H1 (cell line): Measurements from ENCODE around the gene BMERB1. TPM values are rescaled to one million over a fixed set of nuclear protein-coding genes. Genes with fewer than 3 reads are reported as not detected.

Source experiments
- CTCF ChIA-PET: fragments of 300-600 bp; sonication (Branson Sonifier 250); formaldehyde crosslinking; loops from one replicate; lab custom pipeline; 2021; ENCODE audit not compliant: partially characterized antibody; lab: Charles Lee
- POLR2A ChIA-PET: fragments of 300-600 bp; sonication (Branson Sonifier 250); formaldehyde crosslinking; loops from one replicate; lab custom pipeline; 2021; ENCODE audit warnings: inconsistent platforms; ENCODE audit not compliant: partially characterized antibody; lab: Charles Lee
- DNase-seq, 2 experiments: peaks; one replicate each; pipeline versions ENCODE4 v3.0.0 to v3.0.0-alpha.2; 2010 to 2022; ENCODE audit warnings: low spot score in 2 of 2, low read depth in 1 of 2, mixed read lengths in 1 of 2
- FAIRE-seq: peaks from 2 replicates; lab custom pipeline; 2011; peaks lifted over from hg19 to GRCh38; lab: Jason Lieb, UNC
- H2AFZ ChIP-seq: 2 replicates; pipeline ENCODE4 v1.8.1; 2012; ENCODE audit warnings: low read length, inconsistent platforms
- H2AK5ac ChIP-seq: 2 replicates; pipeline ENCODE4 v1.6.1; 2013; ENCODE audit warnings: low read depth, low read length
- H2BK120ac ChIP-seq: replicated peaks from 2 replicates; pipeline ENCODE3; 2013; ENCODE audit warnings: low read depth, low read length, inconsistent platforms
- H2BK12ac ChIP-seq: 2 replicates; pipeline ENCODE4 v1.6.1; 2013; ENCODE audit warnings: low read depth, low read length
- H2BK15ac ChIP-seq: 2 replicates; pipeline ENCODE4 v1.6.1; 2013; ENCODE audit warnings: low read length
- H2BK20ac ChIP-seq: 2 replicates; pipeline ENCODE4 v1.6.1; 2013; ENCODE audit warnings: low read length
- H2BK5ac ChIP-seq: 2 replicates; pipeline ENCODE4 v1.6.1; 2013; ENCODE audit warnings: low read depth, low read length
- H3K14ac ChIP-seq: 2 replicates; pipeline ENCODE4 v1.6.1; 2013; ENCODE audit warnings: inconsistent platforms; ENCODE audit not compliant: insufficient read length
- H3K18ac ChIP-seq: 2 replicates; pipeline ENCODE4 v1.6.1; 2013; ENCODE audit warnings: low read length; ENCODE audit errors: extremely low read depth
- H3K23ac ChIP-seq: 2 replicates; pipeline ENCODE4 v1.6.1; 2013; ENCODE audit warnings: inconsistent platforms; ENCODE audit not compliant: insufficient read length
- H3K23me2 ChIP-seq: 2 replicates; pipeline ENCODE4 v1.6.1; 2013; ENCODE audit warnings: low read depth, low read length
- H3K27ac ChIP-seq: 2 replicates; pipeline ENCODE4 v1.6.1; 2011; ENCODE audit warnings: low read depth, low read length, inconsistent platforms
- H3K27me3 ChIP-seq, 4 experiments: replicated peaks in 1 of 4; 1 replicate in 1 of 4; 2 replicates in 3 of 4; pipeline versions ENCODE4 v1.6.1 to v1.8.1; 2011 to 2013; ENCODE audit warnings: low read length in 3 of 4, mild to moderate bottlenecking in 3 of 4, inconsistent platforms in 2 of 4, mixed read lengths in 2 of 4, moderate library complexity in 1 of 4; ENCODE audit not compliant: control insufficient read depth in 3 of 4, insufficient read depth in 3 of 4; ENCODE audit errors: extremely low read depth in 1 of 4
- H3K36me3 ChIP-seq, 4 experiments: 2 replicates each; pipeline versions ENCODE4 v1.6.1 to v1.8.1; 2011 to 2013; ENCODE audit warnings: mild to moderate bottlenecking in 4 of 4, low read length in 3 of 4, moderate library complexity in 2 of 4, control low read depth in 1 of 4, inconsistent platforms in 1 of 4; ENCODE audit not compliant: insufficient read depth in 4 of 4, control insufficient read depth in 2 of 4
- H3K4ac ChIP-seq: replicated peaks from 2 replicates; pipeline ENCODE3; 2013; ENCODE audit warnings: low read length, low read depth, mixed read lengths, inconsistent platforms; ENCODE audit not compliant: insufficient read length
- H3K4me1 ChIP-seq, 4 experiments: replicated peaks in 1 of 4; 1 replicate in 1 of 4; 2 replicates in 3 of 4; pipeline versions ENCODE4 v1.6.1 to v1.8.1; 2011 to 2013; ENCODE audit warnings: low read length in 3 of 4, inconsistent platforms in 2 of 4, mixed read lengths in 1 of 4; ENCODE audit not compliant: insufficient read depth in 4 of 4, control insufficient read depth in 3 of 4
- H3K4me2 ChIP-seq, 2 experiments: 2 replicates each; pipeline versions ENCODE4 v1.6.1 to v1.8.1; 2011 to 2013; ENCODE audit warnings: low read depth in 2 of 2, low read length in 2 of 2, control low read depth in 1 of 2, inconsistent platforms in 1 of 2, mild to moderate bottlenecking in 1 of 2; ENCODE audit not compliant: insufficient read depth in 1 of 2
- H3K4me3 ChIP-seq, 4 experiments: fragments of 200-600, 300-600 bp in 1 of 4; sonication (generic), shearing (Covaris generic), sonication (Bioruptor Twin) in 1 of 4; 2 replicates each; pipeline versions ENCODE4 v1.5.1 to v1.8.1; 2011 to 2016; ENCODE audit warnings: low read length in 4 of 4, low read depth in 3 of 4, control low read depth in 2 of 4, inconsistent platforms in 2 of 4, mild to moderate bottlenecking in 2 of 4, mixed read lengths in 1 of 4, moderate library complexity in 1 of 4; ENCODE audit not compliant: insufficient read depth in 2 of 4; ENCODE audit errors: extremely low read depth in 1 of 4
- H3K56ac ChIP-seq: replicated peaks from 2 replicates; pipeline ENCODE3; 2013; ENCODE audit warnings: low read depth, mild to moderate bottlenecking, mixed read lengths, low read length, inconsistent platforms; ENCODE audit not compliant: insufficient read length
- H3K79me1 ChIP-seq: 2 replicates; pipeline ENCODE4 v1.6.1; 2013; ENCODE audit warnings: low read depth, low read length, control low read depth
- H3K79me2 ChIP-seq, 2 experiments: 2 replicates each; pipeline versions ENCODE4 v1.6.1 to v1.8.1; 2012 to 2013; ENCODE audit warnings: low read length in 2 of 2, mild to moderate bottlenecking in 2 of 2, inconsistent platforms in 1 of 2; ENCODE audit not compliant: insufficient read depth in 2 of 2, control insufficient read depth in 1 of 2
- H3K9ac ChIP-seq, 4 experiments: replicated peaks in 1 of 4; 1 replicate in 1 of 4; 2 replicates in 3 of 4; pipeline versions ENCODE4 v1.6.1 to v1.8.1; 2011 to 2013; ENCODE audit warnings: low read depth in 3 of 4, low read length in 3 of 4, control low read depth in 2 of 4, mild to moderate bottlenecking in 2 of 4, moderate library complexity in 2 of 4, inconsistent platforms in 1 of 4; ENCODE audit errors: extremely low read depth in 1 of 4
- H3K9me3 ChIP-seq, 2 experiments: 2 replicates each; pipeline versions ENCODE4 v1.6.1 to v1.8.1; 2012 to 2013; ENCODE audit warnings: mild to moderate bottlenecking in 2 of 2, moderate library complexity in 2 of 2, control low read depth in 1 of 2, inconsistent platforms in 1 of 2, low read depth in 1 of 2, low read length in 1 of 2, mixed read lengths in 1 of 2; ENCODE audit not compliant: insufficient read depth in 2 of 2
- H4K20me1 ChIP-seq, 2 experiments: replicated peaks in 1 of 2; 2 replicates each; pipeline versions ENCODE3 to v1.8.1; 2011 to 2013; ENCODE audit warnings: inconsistent platforms in 2 of 2, low read length in 2 of 2, mild to moderate bottlenecking in 1 of 2; ENCODE audit not compliant: insufficient read depth in 2 of 2, control insufficient read depth in 1 of 2
- H4K5ac ChIP-seq: 2 replicates; pipeline ENCODE4 v1.6.1; 2013; ENCODE audit warnings: low read length, low read depth, mixed read lengths, inconsistent platforms; ENCODE audit not compliant: insufficient read length
- H4K8ac ChIP-seq: 2 replicates; pipeline ENCODE4 v1.8.0; 2013; ENCODE audit warnings: mild to moderate bottlenecking, moderate library complexity, low read length, inconsistent platforms; ENCODE audit not compliant: insufficient read depth; ENCODE audit errors: extremely low read depth
- H4K91ac ChIP-seq: replicated peaks from 2 replicates; pipeline ENCODE3; 2013; ENCODE audit warnings: low read length, mixed read lengths, inconsistent platforms; ENCODE audit not compliant: insufficient read length
- ATF2 ChIP-seq: IDR thresholded peaks from 2 replicates; pipeline ENCODE4 v1.6.1; 2012; ENCODE audit warnings: low read length, inconsistent platforms
- BACH1 ChIP-seq: IDR thresholded peaks from 2 replicates; pipeline ENCODE4 v1.6.1; 2012; ENCODE audit warnings: low read length, improper control_type of control experiment
- CHD1 ChIP-seq: IDR thresholded peaks from 2 replicates; pipeline ENCODE4 v1.6.1; 2012; ENCODE audit warnings: low read depth, low read length, improper control_type of control experiment
- CHD2 ChIP-seq: IDR thresholded peaks from 2 replicates; pipeline ENCODE4 v1.6.1; 2012; ENCODE audit warnings: low read length, improper control_type of control experiment
- GABPA ChIP-seq: IDR thresholded peaks from 2 replicates; pipeline ENCODE4 v1.6.1; 2011; ENCODE audit warnings: mild to moderate bottlenecking, low read length, moderate library complexity, borderline replicate concordance; ENCODE audit not compliant: insufficient read depth
- RBBP5 ChIP-seq: IDR thresholded peaks from 2 replicates; pipeline ENCODE4 v1.7.1; 2012; ENCODE audit warnings: low read depth, mild to moderate bottlenecking, inconsistent platforms, low read length, moderate library complexity, borderline replicate concordance
- RFX5 ChIP-seq: IDR thresholded peaks from 2 replicates; pipeline ENCODE4 v1.6.1; 2011; ENCODE audit warnings: low read depth, low read length, improper control_type of control experiment, borderline replicate concordance
- RNF2 ChIP-seq: fragments of 200-900, 300-1000 bp; sonication (generic); IDR thresholded peaks from 2 replicates; pipeline ENCODE4 v1.7.1; 2016; ENCODE audit warnings: borderline replicate concordance, low read depth, mild to moderate bottlenecking, antibody characterized with exemption, low read length; ENCODE audit not compliant: poor library complexity, severe bottlenecking; ENCODE audit errors: missing control alignments
- TAF1 ChIP-seq: IDR thresholded peaks from 2 replicates; pipeline ENCODE4 v1.6.1; 2011; ENCODE audit warnings: mild to moderate bottlenecking, low read depth, low read length
- TAF7 ChIP-seq: optimal IDR thresholded peaks from 2 replicates; pipeline ENCODE3; 2011; ENCODE audit warnings: low read depth, mild to moderate bottlenecking, inconsistent platforms, low read length, moderate library complexity, borderline replicate concordance
- TCF12 ChIP-seq: IDR thresholded peaks from 2 replicates; pipeline ENCODE4 v1.6.1; 2011; ENCODE audit warnings: low read depth, mild to moderate bottlenecking, low read length
- WGBS, 2 experiments: shearing (Covaris generic) in 1 of 2; methylation state at CpG; one replicate each; pipeline versions ENCODE4 v1.1.6 to v1.1.7; 2013 to 2015; ENCODE audit warnings: low lambda C conversion rate in 2 of 2, mixed read lengths in 2 of 2, inconsistent platforms in 1 of 2, low coverage in 1 of 2, missing lambda C conversion rate in 1 of 2; ENCODE audit not compliant: insufficient replicate concordance in 2 of 2, insufficient coverage in 1 of 2, insufficient read length in 1 of 2; ENCODE audit errors: extremely low coverage in 1 of 2, missing lambda C conversion rate in 1 of 2; 5-methylcytosine and 5-hydroxymethylcytosine counted together
- polyA plus RNA-seq, 7 experiments: library from polyadenylated mRNA; depleted of rRNA in 3 of 7; stranded (reverse) in 5 of 7; unstranded in 2 of 7; fragments of >200 nt in 5 of 7; fragments of 200-250 nt in 2 of 7; gene quantifications; 1 replicate in 5 of 7; 2 replicates in 1 of 7; 4 replicates in 1 of 7; pipeline versions ENCODE4 v1.2.1 to v1.2.3, GENCODE V29; 2011 to 2013; ENCODE audit warnings: missing spikeins in 2 of 7, mixed read lengths in 2 of 7
- total RNA-seq: library from RNA; stranded (reverse); fragmentation: NEBNext Ultra II Directional; extraction: Animal tissue kit (Norgen Biotek cat#: 25700); gene quantifications from 2 replicates; pipeline ENCODE4 v1.2.1, GENCODE V29; 2021
- TF ChIP-seq, protein P1 (sequence below): IDR thresholded peaks from 2 replicates; pipeline ENCODE4 v1.6.1; 2011; ENCODE audit warnings: low read depth, mild to moderate bottlenecking, low read length; ENCODE audit not compliant: insufficient read depth

BMERB1 gene
- total and polyA plus RNA-seq, 2 of the 8 experiments (the other 6 are each of a cell fraction or from before 2014, with no cell fraction given) = 23.5 to 27.1 TPM

DNA sequence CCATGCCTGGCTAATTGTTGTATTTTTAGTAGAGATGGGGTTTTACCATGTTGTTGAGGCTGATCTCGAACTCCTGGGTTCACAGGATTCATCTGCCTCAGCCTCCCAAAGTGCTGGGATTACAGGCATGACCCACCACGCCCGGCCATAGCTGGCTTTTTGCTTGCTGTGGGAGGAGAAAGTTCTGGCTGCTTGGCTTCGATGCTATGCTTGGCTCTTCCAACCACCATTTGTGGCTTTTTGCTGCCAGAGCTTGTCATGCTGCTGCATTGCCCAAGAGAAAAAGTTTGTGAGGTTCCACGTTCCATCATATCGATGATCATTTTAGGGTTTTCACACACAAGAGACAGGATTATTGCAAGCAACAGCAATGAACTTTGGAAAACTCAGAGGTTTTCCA is 16.2 kb downstream of the BMERB1 start:
- Histone ChIP-seq H2AK5ac (no peak overlapping the region), H2BK20ac (no peak overlapping the region), H4K5ac (no peak overlapping the region), H3K9ac (no peak overlapping the region), H3K4ac (no peak overlapping the region), H3K4me3 (no peak overlapping the region), H3K56ac (no peak overlapping the region), H2AFZ (no peak overlapping the region), H3K23ac (no peak overlapping the region), H3K4me1 (no peaks in the 10 kb centered on the region), H3K4me2 (no peak overlapping the region), H3K79me1 (peaks cover 2% of the 10 kb centered on the region; the same call in 1 of the 2 replicates), H4K91ac (no peak overlapping the region), H3K27ac (no peak overlapping the region), H3K23me2 (no peaks in the 10 kb centered on the region), H3K36me3 (no peaks in the 10 kb centered on the region), H4K20me1 (no peaks in the 10 kb centered on the region), H3K9me3 (no peaks in the 10 kb centered on the region), H2BK120ac (no peak overlapping the region), H3K79me2 (no peaks in the 10 kb centered on the region), H3K18ac (no peak overlapping the region), H4K8ac (no peak overlapping the region), H2BK5ac (no peak overlapping the region), H3K27me3 (no peaks in the 10 kb centered on the region), H2BK12ac (no peak overlapping the region), H3K14ac (no peak overlapping the region), H2BK15ac (no peak overlapping the region)
- POLR2A ChIA-PET = interaction anchor here (1.5 kb wide), 1 partner anchor 13 kb away, joined by 3 read pairs; no protein-coding TSS in a partner anchor
- DNase-seq (no peak), FAIRE-seq (no peak)
- 87% methylated on average over 6 of the region's 6 CpGs; no CpG with 5 or more reads in 1 of the 2 experiments for WGBS, 2 experiments
- CTCF ChIA-PET = no interaction called here
- TF ChIP-seq TAF7 (no peak), CHD1 (no peak), CHD2 (no peak), BACH1 (no peak), RFX5 (no peak), RBBP5 (no peak), TCF12 (no peak), GABPA (no peak), RNF2 (no peak), TAF1 (no peak), ATF2 (no peak)
- TF ChIP-seq, protein P1, sequence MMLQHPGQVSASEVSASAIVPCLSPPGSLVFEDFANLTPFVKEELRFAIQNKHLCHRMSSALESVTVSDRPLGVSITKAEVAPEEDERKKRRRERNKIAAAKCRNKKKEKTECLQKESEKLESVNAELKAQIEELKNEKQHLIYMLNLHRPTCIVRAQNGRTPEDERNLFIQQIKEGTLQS = no peak
